HEK293T (cell line): ENCODE results near the gene KDM2B.
"Not testable (repeated sequence)": the region's sequence is repeated elsewhere in the genome, so short reads cannot be mapped to it uniquely, and the experiment has no call there.

Source experiments
- CTCF ChIA-PET: fragments of 350-600 bp; formaldehyde crosslinking; extraction: SDS; loops from one replicate; lab custom pipeline; 2021; ENCODE audit warnings: antibody characterized with exemption, inconsistent platforms; lab: Yijun Ruan, JAX
- POLR2A ChIA-PET: fragments of 350-600 bp; formaldehyde crosslinking; extraction: SDS; loops from one replicate; lab custom pipeline; 2020; ENCODE audit warnings: antibody characterized with exemption, inconsistent platforms; lab: Yijun Ruan, JAX
- DNase-seq: peaks from one replicate; pipeline ENCODE4 v3.0.0; 2012; ENCODE audit warnings: mixed read lengths; ENCODE audit errors: extremely low spot score
- ARNT ChIP-seq: fragments of 450-650 bp; IDR thresholded peaks from 2 replicates; pipeline ENCODE4 v1.6.1; 2017; ENCODE audit warnings: mild to moderate bottlenecking
- BHLHE40 ChIP-seq: fragments of 450-650 bp; IDR thresholded peaks from 2 replicates; pipeline ENCODE4 v1.6.1; 2016; ENCODE audit warnings: mild to moderate bottlenecking, moderate library complexity, borderline replicate concordance
- CTBP1 ChIP-seq: fragments of 450-650 bp; IDR thresholded peaks from 2 replicates; pipeline ENCODE4 v1.6.1; 2016; ENCODE audit warnings: borderline replicate concordance
- ELF4 ChIP-seq: fragments of 450-650 bp; IDR thresholded peaks from 2 replicates; pipeline ENCODE4 v1.6.1; 2017; ENCODE audit warnings: antibody characterized with exemption
- FOXA1 ChIP-seq: fragments of 450-650 bp; IDR thresholded peaks from 2 replicates; pipeline ENCODE4 v1.6.1; 2016; ENCODE audit warnings: mild to moderate bottlenecking
- FOXK2 ChIP-seq: fragments of 450-650 bp; IDR thresholded peaks from 2 replicates; pipeline ENCODE4 v1.6.1; 2016; ENCODE audit warnings: mild to moderate bottlenecking
- FOXM1 ChIP-seq: fragments of 450-650 bp; IDR thresholded peaks from 2 replicates; pipeline ENCODE4 v1.6.1; 2017; ENCODE audit warnings: mild to moderate bottlenecking, borderline replicate concordance
- L3MBTL2 ChIP-seq: fragments of 450-650 bp; conservative IDR thresholded peaks from 2 replicates; pipeline ENCODE4 v1.6.1; 2016; ENCODE audit warnings: mild to moderate bottlenecking
- LEF1 ChIP-seq: fragments of 450-650 bp; IDR thresholded peaks from 2 replicates; pipeline ENCODE4 v1.6.1; 2017; ENCODE audit warnings: mild to moderate bottlenecking, borderline replicate concordance
- NFRKB ChIP-seq: fragments of 450-650 bp; IDR thresholded peaks from 2 replicates; pipeline ENCODE4 v1.6.1; 2016; ENCODE audit warnings: mild to moderate bottlenecking, moderate library complexity
- SP1 ChIP-seq: fragments of 450-650 bp; IDR thresholded peaks from 2 replicates; pipeline ENCODE4 v1.6.1; 2017
- SUZ12 ChIP-seq: fragments of 450-650 bp; IDR thresholded peaks from 2 replicates; pipeline ENCODE4 v1.6.1; 2016; ENCODE audit warnings: mild to moderate bottlenecking
- TARDBP ChIP-seq: fragments of 450-650 bp; IDR thresholded peaks from 2 replicates; pipeline ENCODE4 v1.6.1; 2016
- ZNF384 ChIP-seq: fragments of 450-650 bp; IDR thresholded peaks from 2 replicates; pipeline ENCODE4 v1.6.1; 2016
- TF ChIP-seq, protein P1 (sequence below): fragments of 450-650 bp; IDR thresholded peaks from 2 replicates; pipeline ENCODE4 v1.6.1; 2016

KDM2B gene

GRCh38 chr12:121590476-121591143 is 9.8 kb upstream of the KDM2B start:
- TF ChIP-seq ARNT (no peak), ELF4 (no peak), LEF1 (no peak), BHLHE40 (no peak)
- TF ChIP-seq, protein P1, sequence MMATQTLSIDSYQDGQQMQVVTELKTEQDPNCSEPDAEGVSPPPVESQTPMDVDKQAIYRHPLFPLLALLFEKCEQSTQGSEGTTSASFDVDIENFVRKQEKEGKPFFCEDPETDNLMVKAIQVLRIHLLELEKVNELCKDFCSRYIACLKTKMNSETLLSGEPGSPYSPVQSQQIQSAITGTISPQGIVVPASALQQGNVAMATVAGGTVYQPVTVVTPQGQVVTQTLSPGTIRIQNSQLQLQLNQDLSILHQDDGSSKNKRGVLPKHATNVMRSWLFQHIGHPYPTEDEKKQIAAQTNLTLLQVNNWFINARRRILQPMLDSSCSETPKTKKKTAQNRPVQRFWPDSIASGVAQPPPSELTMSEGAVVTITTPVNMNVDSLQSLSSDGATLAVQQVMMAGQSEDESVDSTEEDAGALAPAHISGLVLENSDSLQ, result no peak
- no peak for DNase-seq
- ChIA-PET POLR2A (no interaction called here), CTCF (interaction anchor here (0.6 kb wide), 1 partner anchor 92 kb away, joined by 5 read pairs; no protein-coding TSS in a partner anchor)

- POLR2A ChIA-PET, DNase-seq, CTCF ChIA-PET: not testable (repeated sequence)
These were observed 4.1 kb upstream of the KDM2B start for GRCh38 chr12:121584885-121585284.

- DNase-seq, result not testable (repeated sequence)
- CTCF ChIA-PET, result interaction anchor here (1.0 kb wide), 1 partner anchor 31 kb away, joined by 7 read pairs; no protein-coding TSS in a partner anchor
- POLR2A ChIA-PET, result interaction anchor here (0.6 kb wide), 1 partner anchor 145 kb away, joined by 3 read pairs; no protein-coding TSS in a partner anchor
These were observed 2.5 kb upstream of the KDM2B start for GRCh38 chr12:121583334-121583661.

- CTCF ChIA-PET, result interaction anchor here (1.0 kb wide), 1 partner anchor 30 kb away, joined by 7 read pairs; no protein-coding TSS in a partner anchor
- POLR2A ChIA-PET, result interaction anchor here (0.6 to 1.6 kb wide), 2 partner anchors 43 to 144 kb away, joined by 3 to 8 read pairs; partner anchors contain the start of gene ORAI1
- no peak for TF ChIP-seq LEF1
- no peak for DNase-seq
These were observed 1.9 kb upstream of the KDM2B start for GRCh38 chr12:121582583-121583333.

GRCh38 chr12:121581686-121582429 is 1.0 kb upstream of the KDM2B start:
- CTCF ChIA-PET, result interaction anchor here (0.6 kb wide), 1 partner anchor 21 kb away, joined by 3 read pairs; no protein-coding TSS in a partner anchor
- DNase-seq, result no peak
- peak; percentile 90 for TF ChIP-seq ZNF384
- no peak for TF ChIP-seq CTBP1
- TF ChIP-seq L3MBTL2, result peak; percentile 48; the same call in 1 of the 2 replicates
- POLR2A ChIA-PET, result interaction anchor here (0.8 to 1.6 kb wide), 5 partner anchors 35 to 167 kb away, joined by 3 to 8 read pairs (median 3); partner anchors contain the start of gene ORAI1

DNA sequence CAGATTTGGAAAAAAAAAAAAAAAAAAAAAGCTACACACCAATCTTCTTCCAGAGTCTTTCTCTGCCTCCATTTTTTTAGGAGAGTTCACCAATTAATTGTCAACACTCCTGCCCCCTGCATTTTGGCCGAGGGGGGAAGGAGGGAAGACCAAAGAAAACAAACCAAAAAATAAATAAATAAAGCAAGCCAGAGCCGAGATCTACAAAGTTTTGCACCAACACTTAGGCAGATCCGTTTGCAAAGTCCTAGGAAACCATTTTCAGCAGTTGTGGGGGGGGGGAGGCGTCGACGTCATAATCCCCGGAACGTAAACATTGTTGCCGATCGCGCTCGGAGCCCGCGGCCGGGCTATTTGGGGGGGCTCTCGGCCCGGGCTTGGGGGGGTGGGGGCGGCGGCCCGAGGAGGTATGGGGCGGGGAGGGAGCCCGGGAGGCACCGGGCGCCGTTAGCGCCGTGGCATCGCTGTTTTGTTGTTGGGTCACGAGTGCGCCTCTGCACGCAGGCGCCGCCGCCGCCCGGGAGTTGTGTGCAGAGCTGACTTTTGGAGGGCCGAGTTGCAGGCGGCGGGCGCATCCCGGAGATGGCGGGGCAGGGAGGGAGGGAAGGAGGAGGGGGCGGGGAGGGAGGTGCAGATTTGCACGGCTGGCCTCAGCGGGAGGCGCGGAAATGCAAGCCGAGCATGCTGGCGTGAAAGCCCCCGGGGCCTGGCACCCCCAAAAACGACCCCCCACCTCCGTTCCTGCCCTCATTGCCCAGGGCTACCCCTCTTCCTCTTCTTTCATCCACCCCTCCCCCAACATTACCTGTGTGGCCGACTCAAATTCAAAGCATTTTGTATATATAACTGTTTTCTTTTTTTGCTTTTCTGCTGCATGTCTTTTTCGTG is 598 bp downstream of the KDM2B start:
- ChIA-PET CTCF (interaction anchor here (0.6 to 1.6 kb wide), 2 partner anchors 14 to 45 kb away, joined by 3 read pairs; no protein-coding TSS in a partner anchor), POLR2A (interaction anchor here (0.6 to 1.6 kb wide), 8 partner anchors 11 to 260 kb away, joined by 3 to 5 read pairs (median 4); no protein-coding TSS in a partner anchor)
- no peak for TF ChIP-seq FOXA1
- no peak for TF ChIP-seq ELF4
- TF ChIP-seq SUZ12, result no peak
- TF ChIP-seq L3MBTL2, result 0 out of 2 replicates have a peak, but pooled peaks have one; percentile 19
- TF ChIP-seq ZNF384, result peak; percentile 83
- no peak for TF ChIP-seq TARDBP
- no peak for TF ChIP-seq SP1
- TF ChIP-seq ARNT, result no peak
- peak; percentile 75 for DNase-seq

DNA sequence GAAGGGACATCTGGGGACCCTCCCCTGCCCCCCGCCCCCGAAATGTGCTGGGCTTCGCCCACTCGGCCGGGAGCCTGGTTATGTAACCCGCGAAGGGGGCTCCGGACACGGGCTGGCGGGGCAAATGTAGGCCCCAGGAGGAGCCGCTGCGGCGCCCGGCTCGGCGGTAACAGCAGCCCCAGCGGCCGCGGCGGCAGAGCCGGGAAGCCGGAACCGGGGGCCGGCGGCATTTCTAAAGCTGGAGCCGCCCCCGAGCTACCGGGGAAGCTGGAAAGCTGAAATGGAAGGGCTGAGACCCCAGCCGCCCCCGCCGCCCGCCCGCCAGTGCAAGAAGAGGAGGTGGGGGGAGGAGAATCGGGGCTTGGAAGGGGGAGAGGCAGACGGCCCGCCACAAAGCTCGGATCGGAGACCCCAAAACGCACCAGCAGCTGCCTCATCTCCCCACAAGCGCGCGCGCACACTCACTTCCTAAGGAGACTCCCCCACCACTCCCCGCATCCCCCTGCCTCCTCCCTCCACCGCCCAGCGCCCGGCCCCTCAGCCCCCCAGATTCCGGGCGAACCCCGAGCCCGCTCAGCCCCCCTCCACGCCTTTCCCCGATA is 1.5 kb downstream of the KDM2B start:
- DNase-seq, result peak; percentile 35
- CTCF ChIA-PET, result interaction anchor here (1.6 kb wide), 1 partner anchor 46 kb away, joined by 3 read pairs; no protein-coding TSS in a partner anchor
- POLR2A ChIA-PET, result interaction anchor here (0.7 to 1.1 kb wide), 2 partner anchors 27 to 261 kb away, joined by 3 to 4 read pairs; no protein-coding TSS in a partner anchor
- no peak for TF ChIP-seq ZNF384
- TF ChIP-seq SUZ12, result no peak
- TF ChIP-seq FOXM1, result no peak
- no peak for TF ChIP-seq FOXA1
- TF ChIP-seq TARDBP, result no peak
- no peak for TF ChIP-seq NFRKB
- no peak for TF ChIP-seq LEF1
- no peak for TF ChIP-seq ARNT
- TF ChIP-seq CTBP1, result no peak
- TF ChIP-seq, protein P1, result no peak
- TF ChIP-seq FOXK2, result no peak
- TF ChIP-seq SP1, result no peak
